HepG2 (cell line): ENCODE data around the gene LIPT2. TPM values are rescaled to one million over a fixed set of nuclear protein-coding genes. Genes with fewer than 3 reads are reported as not detected.

Source experiments
- ARID5B ChIP-seq: IDR thresholded peaks from 2 replicates; pipeline ENCODE4 v1.4.0; 2020; ENCODE audit warnings: mild to moderate bottlenecking, missing genetic modification reagents
- BRD4 ChIP-seq: sonication (generic); formaldehyde crosslinking; IDR thresholded peaks from 2 replicates; pipeline ENCODE4 v1.4.0; 2020; ENCODE audit warnings: missing genetic modification reagents
- FOXP1 ChIP-seq, 2 experiments: fragments of 450-650 bp in 1 of 2; IDR thresholded peaks; 2 replicates each; pipeline ENCODE4 v1.6.1; 2017 to 2018; ENCODE audit warnings: antibody characterized with exemption in 1 of 2
- HNRNPUL1 ChIP-seq: fragments of 200-400 bp; formaldehyde crosslinking; IDR thresholded peaks from 2 replicates; pipeline ENCODE4 v1.6.1; 2017; ENCODE audit warnings: low read depth, mild to moderate bottlenecking, low read length, moderate library complexity
- KDM1A ChIP-seq: IDR thresholded peaks from 2 replicates; pipeline ENCODE4 v1.6.1; 2016; ENCODE audit warnings: missing compliant biosample characterization
- NPAS2 ChIP-seq: sonication (generic); formaldehyde crosslinking; IDR thresholded peaks from 2 replicates; pipeline ENCODE4 v1.8.0; 2022; ENCODE audit warnings: mild to moderate bottlenecking, missing genetic modification reagents, borderline replicate concordance
- SIX4 ChIP-seq: sonication (generic); formaldehyde crosslinking; IDR thresholded peaks from 2 replicates; pipeline ENCODE4 v1.4.0; 2020; ENCODE audit warnings: missing genetic modification reagents
- SSRP1 ChIP-seq: IDR thresholded peaks from 2 replicates; pipeline ENCODE4 v1.6.1; 2016; ENCODE audit warnings: control low read depth
- TARDBP ChIP-seq: sonication (generic); formaldehyde crosslinking; IDR thresholded peaks from 2 replicates; pipeline ENCODE4 v1.8.0; 2022; ENCODE audit warnings: mild to moderate bottlenecking, missing genetic modification reagents
- ZHX2 ChIP-seq, 2 experiments: sonication (generic) in 1 of 2; formaldehyde crosslinking in 1 of 2; IDR thresholded peaks; 2 replicates each; pipeline versions ENCODE4 v1.6.1 to v1.9.0; 2014 to 2022; ENCODE audit warnings: antibody characterized with exemption in 1 of 2, borderline replicate concordance in 1 of 2, inconsistent platforms in 1 of 2, low read depth in 1 of 2, missing genetic modification reagents in 1 of 2
- ZNF251 ChIP-seq: sonication (generic); formaldehyde crosslinking; IDR thresholded peaks from 2 replicates; pipeline ENCODE4 v1.9.0; 2021; ENCODE audit warnings: mild to moderate bottlenecking, missing genetic modification reagents
- ZNF382 ChIP-seq: sonication (generic); formaldehyde crosslinking; IDR thresholded peaks from 2 replicates; pipeline ENCODE4 v1.5.0; 2020; ENCODE audit warnings: missing genetic modification reagents, mild to moderate bottlenecking, borderline replicate concordance
- ZNF615 ChIP-seq: sonication (generic); formaldehyde crosslinking; IDR thresholded peaks from 2 replicates; pipeline ENCODE4 v1.5.0; 2020; ENCODE audit warnings: mild to moderate bottlenecking, missing genetic modification reagents, borderline replicate concordance
- ZNF687 ChIP-seq: sonication (generic); formaldehyde crosslinking; IDR thresholded peaks from 2 replicates; pipeline ENCODE4 v1.5.1; 2020; ENCODE audit warnings: mild to moderate bottlenecking, missing genetic modification reagents, moderate library complexity
- polyA plus RNA-seq, 8 experiments: library from polyadenylated mRNA; depleted of rRNA in 3 of 8; stranded (reverse) in 7 of 8; unstranded in 1 of 8; fragments of >200 nt; fragmentation: Illumina TruSeq in 4 of 8; extraction: Trizol in 4 of 8; gene quantifications; 2 replicates each; pipeline versions ENCODE4 v1.2.1 to v1.2.3, GENCODE V29; 2011 to 2016; ENCODE audit warnings: low read depth in 4 of 8, missing spikeins in 1 of 8, mixed read lengths in 1 of 8; ENCODE audit not compliant: insufficient read depth in 1 of 8
- total RNA-seq, 5 experiments: library from RNA; depleted of rRNA; stranded (reverse); fragments of >200 nt; fragmentation: Illumina TruSeq; extraction: Trizol; gene quantifications; 2 replicates each; pipeline ENCODE4 v1.2.3, GENCODE V29; 2016; ENCODE audit warnings: low read depth in 1 of 5

LIPT2 gene
- total and polyA plus RNA-seq, 2 of the 13 experiments (the other 11 are each of a cell fraction or from before 2014, with no cell fraction given) = 3.0 to 5.6 TPM

GRCh38 chr11:74492974-74493790 lies at the start of gene LIPT2 (continued):
- TF ChIP-seq ZNF687 (CRISPR knock-in tag) = peak; percentile 98
- TF ChIP-seq ZNF382 (CRISPR knock-in tag) = no peak
- TF ChIP-seq ZNF251 (CRISPR knock-in tag) = no peak
- TF ChIP-seq ARID5B (CRISPR knock-in tag) = no peak
- TF ChIP-seq NPAS2 = no peak
- no peak for TF ChIP-seq ZHX2 (IDR thresholded peaks at IDR 0.05; ENCODE audit: low read depth)
- 0 out of 2 replicates have a peak, but pooled peaks have one; percentile 77 for TF ChIP-seq ZHX2 (CRISPR knock-in tag; IDR thresholded peaks at IDR 0.05; ENCODE audit: borderline replicate concordance)
- TF ChIP-seq SIX4 (CRISPR knock-in tag) = no peak
- TF ChIP-seq BRD4 = 0 out of 2 replicates have a peak, but pooled peaks have one; percentile 61
- TF ChIP-seq HNRNPUL1 = no peak
- peak; percentile 72; the same call in 1 of the 2 replicates for TF ChIP-seq TARDBP
- no peak for TF ChIP-seq FOXP1 (IDR thresholded peaks at IDR 0.05)
- TF ChIP-seq FOXP1 (CRISPR knock-in tag; IDR thresholded peaks at IDR 0.05) = 0 out of 2 replicates have a peak, but pooled peaks have one; percentile 5
- TF ChIP-seq KDM1A = no peak
- TF ChIP-seq ZNF615 (CRISPR knock-in tag) = no peak
- TF ChIP-seq SSRP1 (CRISPR knock-in tag) = no peak
